ENCODE results near the gene SRRM3. TPM values are rescaled to one million over a fixed set of nuclear protein-coding genes. Genes with fewer than 3 reads are reported as not detected.
"Not testable (repeated sequence)": the region's sequence is repeated elsewhere in the genome, so short reads cannot be mapped to it uniquely, and the experiment has no call there.

The SRRM3 gene
- total RNA-seq, 1 donor from 2014 or later, result 16.5 TPM

GRCh38 chr7:76185187-76185896 is 16.4 kb upstream of the SRRM3 start:
- ATAC-seq (no peak), DNase-seq (ENCODE audit: missing footprints) (no peak)
- intact Hi-C loops (cut with DNase I), result no loop called here

GRCh38 chr7:76187272-76187671 is 14.4 kb upstream of the SRRM3 start:
- DNase-seq (ENCODE audit: missing footprints) (no peak), ATAC-seq (no peak)
- intact Hi-C loops (cut with DNase I), result no loop called here

GRCh38 chr7:76189276-76189675 is 12.4 kb upstream of the SRRM3 start:
- ATAC-seq (no peak), DNase-seq (ENCODE audit: missing footprints) (no peak)
- intact Hi-C loops (cut with DNase I), result no loop called here

- ATAC-seq, result no peak
- intact Hi-C loops (cut with DNase I), result no loop called here
- no peak for DNase-seq (ENCODE audit: missing footprints)
These were observed 9.9 kb upstream of the SRRM3 start for GRCh38 chr7:76191783-76192240.

GRCh38 chr7:76193466-76193865 is 8.2 kb upstream of the SRRM3 start:
- DNase-seq (ENCODE audit: missing footprints) (no peak), ATAC-seq (no peak)
- intact Hi-C loops (cut with DNase I), result no loop called here

GRCh38 chr7:76193883-76194282 is 7.8 kb upstream of the SRRM3 start:
- DNase-seq (ENCODE audit: missing footprints) (no peak), ATAC-seq (no peak)
- intact Hi-C loops (cut with DNase I), result no loop called here

GRCh38 chr7:76196786-76197185 is 4.9 kb upstream of the SRRM3 start:
- ATAC-seq, result no peak
- intact Hi-C loops (cut with DNase I), result no loop called here

GRCh38 chr7:76198202-76198601 is 3.5 kb upstream of the SRRM3 start:
- DNase-seq (ENCODE audit: missing footprints) (no peak), ATAC-seq (no peak)
- intact Hi-C loops (cut with DNase I), result no loop called here

More at GRCh38 chr7:76196786-76197185, 4.9 kb upstream of the SRRM3 start:
- no peak for DNase-seq (ENCODE audit: missing footprints)

GRCh38 chr7:76202666-76203030 is 952 bp downstream of the SRRM3 start:
- intact Hi-C loops (cut with DNase I), result no loop called here
- ATAC-seq, result no peak
- DNase-seq (ENCODE audit: missing footprints), result no peak

GRCh38 chr7:76204147-76204546 is 2.5 kb downstream of the SRRM3 start:
- no peak for ATAC-seq
- intact Hi-C loops (cut with DNase I), result no loop called here
- no peak for DNase-seq (ENCODE audit: missing footprints)

- intact Hi-C loops (cut with DNase I), result no loop called here
- ATAC-seq (no peak), DNase-seq (ENCODE audit: missing footprints) (no peak)
These were observed 4.9 kb downstream of the SRRM3 start for GRCh38 chr7:76206633-76207032.

- ATAC-seq (no peak), DNase-seq (ENCODE audit: missing footprints) (no peak)
- intact Hi-C loops (cut with DNase I), result no loop called here
These were observed 7.6 kb downstream of the SRRM3 start for GRCh38 chr7:76209310-76209709.

- intact Hi-C loops (cut with DNase I), result no loop called here
- ATAC-seq (no peak), DNase-seq (ENCODE audit: missing footprints) (no peak)
These were observed 9.5 kb downstream of the SRRM3 start for GRCh38 chr7:76211216-76211615.

- DNase-seq (ENCODE audit: missing footprints); intact Hi-C loops (cut with DNase I); ATAC-seq: not testable (repeated sequence)
These were observed 13.7 kb downstream of the SRRM3 start for GRCh38 chr7:76215349-76215748.

GRCh38 chr7:76216381-76217082 is 14.8 kb downstream of the SRRM3 start:
- ATAC-seq, result no peak
- intact Hi-C loops (cut with DNase I), result no loop called here
- no peak for DNase-seq (ENCODE audit: missing footprints)

GRCh38 chr7:76217942-76218566 is 16.4 kb downstream of the SRRM3 start:
- intact Hi-C loops (cut with DNase I), result no loop called here
- DNase-seq (ENCODE audit: missing footprints) (no peak), ATAC-seq (no peak)

- ATAC-seq (no peak), DNase-seq (ENCODE audit: missing footprints) (no peak)
- intact Hi-C loops (cut with DNase I), result no loop called here
These were observed 18.7 kb downstream of the SRRM3 start for GRCh38 chr7:76220185-76221057.

- no peak for DNase-seq (ENCODE audit: missing footprints)
- no peak for ATAC-seq
- intact Hi-C loops (cut with DNase I), result no loop called here
These were observed 20.6 kb downstream of the SRRM3 start for GRCh38 chr7:76222333-76222732.

- DNase-seq (ENCODE audit: missing footprints) (no peak), ATAC-seq (no peak)
- intact Hi-C loops (cut with DNase I), result no loop called here
These were observed 21.1 kb downstream of the SRRM3 start for GRCh38 chr7:76222839-76223238.
